ENCODE data around the gene FNDC3B.

- TF ChIP-seq EZH2 (IDR thresholded peaks at IDR 0.05; ENCODE audit: borderline replicate concordance, low read length) = no peak
- TF ChIP-seq, protein P1, sequence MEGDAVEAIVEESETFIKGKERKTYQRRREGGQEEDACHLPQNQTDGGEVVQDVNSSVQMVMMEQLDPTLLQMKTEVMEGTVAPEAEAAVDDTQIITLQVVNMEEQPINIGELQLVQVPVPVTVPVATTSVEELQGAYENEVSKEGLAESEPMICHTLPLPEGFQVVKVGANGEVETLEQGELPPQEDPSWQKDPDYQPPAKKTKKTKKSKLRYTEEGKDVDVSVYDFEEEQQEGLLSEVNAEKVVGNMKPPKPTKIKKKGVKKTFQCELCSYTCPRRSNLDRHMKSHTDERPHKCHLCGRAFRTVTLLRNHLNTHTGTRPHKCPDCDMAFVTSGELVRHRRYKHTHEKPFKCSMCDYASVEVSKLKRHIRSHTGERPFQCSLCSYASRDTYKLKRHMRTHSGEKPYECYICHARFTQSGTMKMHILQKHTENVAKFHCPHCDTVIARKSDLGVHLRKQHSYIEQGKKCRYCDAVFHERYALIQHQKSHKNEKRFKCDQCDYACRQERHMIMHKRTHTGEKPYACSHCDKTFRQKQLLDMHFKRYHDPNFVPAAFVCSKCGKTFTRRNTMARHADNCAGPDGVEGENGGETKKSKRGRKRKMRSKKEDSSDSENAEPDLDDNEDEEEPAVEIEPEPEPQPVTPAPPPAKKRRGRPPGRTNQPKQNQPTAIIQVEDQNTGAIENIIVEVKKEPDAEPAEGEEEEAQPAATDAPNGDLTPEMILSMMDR (IDR thresholded peaks at IDR 0.05; ENCODE audit: low read length) = no peak
These were observed 408.5 kb downstream of the FNDC3B start, which contains the start of gene GHSR for GRCh38 chr3:172447611-172448579.

All from OCI-LY1 (cell line).